ENCODE measurements around the gene SGTA. TPM values are rescaled to one million over a fixed set of nuclear protein-coding genes. Genes with fewer than 3 reads are reported as not detected.

SGTA gene
- total and polyA plus RNA-seq, 9 of the 15 experiments (the other 6 are each of a cell fraction or from before 2014, with no cell fraction given): 1.4 to 110 (median 49.9) TPM

GRCh38 chr19:2785244-2785997 lies 2.3 kb upstream of the SGTA start, which contains the start of gene THOP1 (continued):
- TF ChIP-seq RNF219 (CRISPR knock-in tag; IDR thresholded peaks at IDR 0.05): no peak
- peak; percentile 80 for TF ChIP-seq MXI1 (IDR thresholded peaks at IDR 0.05; ENCODE audit: low read depth, low read length)
- TF ChIP-seq RBFOX2 (IDR thresholded peaks at IDR 0.05; ENCODE audit: low read depth, low read length): peak; percentile 91
- TF ChIP-seq GATAD2B (IDR thresholded peaks at IDR 0.05; ENCODE audit: borderline replicate concordance): no peak
- peak in 1 of 2 experiments; percentile 28; a peak in 1 of 4 replicates for TF ChIP-seq KDM1A (IDR thresholded peaks at IDR 0.05)
- no peak for TF ChIP-seq AFF4 (CRISPR knock-in tag; IDR thresholded peaks at IDR 0.05)
- peak; percentile 96 for TF ChIP-seq POLR2G (IDR thresholded peaks at IDR 0.05; ENCODE audit: low read depth, low read length)
- TF ChIP-seq THAP7 (CRISPR knock-in tag; IDR thresholded peaks at IDR 0.05): no peak
- peak; percentile 61; the same call in 1 of the 2 replicates for TF ChIP-seq TFAP4 (CRISPR knock-in tag; IDR thresholded peaks at IDR 0.05; ENCODE audit: borderline replicate concordance)
- TF ChIP-seq CBX1 (IDR thresholded peaks at IDR 0.05; ENCODE audit: low read depth): 0 out of 2 replicates have a peak, but pooled peaks have one; percentile 81
- no peak for TF ChIP-seq SMC3 (conservative IDR thresholded peaks at IDR 0.05; ENCODE audit: insufficient read depth, low read depth, low read length)
- no peak for TF ChIP-seq ETV1 (tag; conservative IDR thresholded peaks at IDR 0.05; ENCODE audit: low read depth)
- TF ChIP-seq ZNF589 (CRISPR knock-in tag; IDR thresholded peaks at IDR 0.05; ENCODE audit: low read depth): no peak
- peak; percentile 46; the same call in 1 of the 2 replicates for TF ChIP-seq CREB3L1 (IDR thresholded peaks at IDR 0.05; ENCODE audit: borderline replicate concordance, low read depth)
- TF ChIP-seq HMGN3 (IDR thresholded peaks at IDR 0.05; ENCODE audit: borderline replicate concordance, extremely low read depth, insufficient read length, low read depth, low read length): peak; percentile 72
- TF ChIP-seq ZNF695 (CRISPR knock-in tag; IDR thresholded peaks at IDR 0.05): no peak
- 0 out of 2 replicates have a peak, but pooled peaks have one; percentile 37 for TF ChIP-seq HDAC2 (IDR thresholded peaks at IDR 0.05)

Measured in K562 (cell line).